Measurements from ENCODE around the gene PPME1. TPM values are rescaled to one million over a fixed set of nuclear protein-coding genes. Genes with fewer than 3 reads are reported as not detected.
A peak's percentile ranks its signal among the peaks of the same experiment; 100 is the strongest.

PPME1 gene
- total and polyA plus RNA-seq, 9 of the 15 experiments (the other 6 are each of a cell fraction or from before 2014, with no cell fraction given): 9.8 to 81.7 (median 37.6) TPM

DNA sequence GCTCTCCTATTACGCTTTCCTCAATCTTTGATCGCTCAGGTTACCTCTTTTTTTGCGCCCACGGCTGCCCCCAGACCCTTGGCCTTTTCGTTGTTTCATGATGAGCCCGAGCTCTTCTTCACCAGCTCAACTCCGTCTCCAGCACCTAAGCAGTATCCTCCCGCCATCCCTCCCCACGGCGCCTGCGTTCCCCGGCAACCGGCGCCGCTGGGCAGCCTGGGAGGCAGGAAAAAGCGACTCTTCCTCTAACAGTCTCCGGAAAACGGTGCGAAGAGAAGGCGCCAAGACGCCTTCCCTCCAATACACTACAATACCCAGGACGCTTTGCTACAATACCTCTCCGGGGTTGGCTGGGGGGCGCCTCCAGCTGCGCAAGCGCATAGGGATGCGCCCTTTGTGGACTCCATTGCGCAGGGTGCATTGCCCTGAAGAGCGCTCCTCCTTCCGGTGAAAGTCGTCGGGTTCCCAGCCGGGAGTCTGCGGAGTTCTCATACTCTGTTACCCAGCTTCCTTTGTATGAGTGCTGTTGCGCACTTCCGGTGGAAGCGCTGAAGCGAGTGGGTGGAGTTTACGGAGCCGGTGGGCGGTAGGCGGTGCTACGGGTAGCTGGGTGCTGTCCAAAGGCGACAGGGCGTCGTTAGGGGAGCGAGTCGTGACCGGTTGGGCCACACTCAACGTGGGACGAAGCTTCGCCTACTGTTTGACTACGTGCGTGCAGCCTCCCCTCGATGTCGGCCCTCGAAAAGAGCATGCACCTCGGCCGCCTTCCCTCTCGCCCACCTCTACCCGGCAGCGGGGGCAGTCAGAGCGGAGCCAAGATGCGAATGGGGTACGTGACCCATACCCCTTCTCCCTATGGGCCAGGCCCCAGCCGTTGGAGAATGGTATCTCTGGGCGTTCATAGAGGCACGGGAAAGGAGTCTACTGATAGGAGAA lies at the start of gene PPME1, which contains the start of gene C2CD3 (continued):
- TF ChIP-seq, protein P1, sequence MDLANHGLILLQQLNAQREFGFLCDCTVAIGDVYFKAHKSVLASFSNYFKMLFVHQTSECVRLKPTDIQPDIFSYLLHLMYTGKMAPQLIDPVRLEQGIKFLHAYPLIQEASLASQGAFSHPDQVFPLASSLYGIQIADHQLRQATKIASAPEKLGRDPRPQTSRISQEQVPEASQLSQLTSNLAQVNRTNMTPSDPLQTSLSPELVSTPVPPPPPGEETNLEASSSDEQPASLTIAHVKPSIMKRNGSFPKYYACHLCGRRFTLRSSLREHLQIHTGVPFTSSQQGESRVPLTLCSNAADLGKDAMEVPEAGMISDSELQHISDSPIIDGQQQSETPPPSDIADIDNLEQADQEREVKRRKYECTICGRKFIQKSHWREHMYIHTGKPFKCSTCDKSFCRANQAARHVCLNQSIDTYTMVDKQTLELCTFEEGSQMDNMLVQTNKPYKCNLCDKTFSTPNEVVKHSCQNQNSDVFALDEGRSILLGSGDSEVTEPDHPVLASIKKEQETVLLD (IDR thresholded peaks at IDR 0.05): peak; percentile 97
- TF ChIP-seq MIER1 (IDR thresholded peaks at IDR 0.05; ENCODE audit: low read depth) (peak; percentile 68; the same call in 1 of the 2 replicates), ZNF175 (CRISPR knock-in tag; IDR thresholded peaks at IDR 0.05; ENCODE audit: low read depth) (peak; percentile 38; the same call in 1 of the 2 replicates), ZNF217 (CRISPR knock-in tag; IDR thresholded peaks at IDR 0.05) (no peak), TAF1 (IDR thresholded peaks at IDR 0.05; ENCODE audit: control insufficient read depth, extremely low read depth, insufficient read depth, low read length, severe bottlenecking) (peak; percentile 70), ELF1 (tag; IDR thresholded peaks at IDR 0.05) (peak; percentile 94), CXXC5 (CRISPR knock-in tag; IDR thresholded peaks at IDR 0.05) (peak; percentile 82), POLR2B (IDR thresholded peaks at IDR 0.05; ENCODE audit: low read depth, partially characterized antibody) (peak; percentile 83), NEUROD1 (IDR thresholded peaks at IDR 0.05; ENCODE audit: borderline replicate concordance, low read depth, low read length, partially characterized antibody) (peak; percentile 63), ZNF584 (CRISPR knock-in tag; IDR thresholded peaks at IDR 0.05; ENCODE audit: low read depth) (no peak), ZKSCAN1 (IDR thresholded peaks at IDR 0.05; ENCODE audit: low read depth, low read length) (0 out of 2 replicates have a peak, but pooled peaks have one; percentile 28), SETDB1 (IDR thresholded peaks at IDR 0.05; ENCODE audit: low read length) (peak; percentile 18), ZSCAN32 (CRISPR knock-in tag; IDR thresholded peaks at IDR 0.05) (no peak), C11orf30 (IDR thresholded peaks at IDR 0.05; ENCODE audit: low read depth) (peak; percentile 39; the same call in 1 of the 2 replicates), MAFG (tag; conservative IDR thresholded peaks at IDR 0.05) (no peak)
- TF ChIP-seq, protein P2, sequence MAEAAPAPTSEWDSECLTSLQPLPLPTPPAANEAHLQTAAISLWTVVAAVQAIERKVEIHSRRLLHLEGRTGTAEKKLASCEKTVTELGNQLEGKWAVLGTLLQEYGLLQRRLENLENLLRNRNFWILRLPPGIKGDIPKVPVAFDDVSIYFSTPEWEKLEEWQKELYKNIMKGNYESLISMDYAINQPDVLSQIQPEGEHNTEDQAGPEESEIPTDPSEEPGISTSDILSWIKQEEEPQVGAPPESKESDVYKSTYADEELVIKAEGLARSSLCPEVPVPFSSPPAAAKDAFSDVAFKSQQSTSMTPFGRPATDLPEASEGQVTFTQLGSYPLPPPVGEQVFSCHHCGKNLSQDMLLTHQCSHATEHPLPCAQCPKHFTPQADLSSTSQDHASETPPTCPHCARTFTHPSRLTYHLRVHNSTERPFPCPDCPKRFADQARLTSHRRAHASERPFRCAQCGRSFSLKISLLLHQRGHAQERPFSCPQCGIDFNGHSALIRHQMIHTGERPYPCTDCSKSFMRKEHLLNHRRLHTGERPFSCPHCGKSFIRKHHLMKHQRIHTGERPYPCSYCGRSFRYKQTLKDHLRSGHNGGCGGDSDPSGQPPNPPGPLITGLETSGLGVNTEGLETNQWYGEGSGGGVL (CRISPR knock-in tag; IDR thresholded peaks at IDR 0.05): no peak
- TF ChIP-seq, protein P3, sequence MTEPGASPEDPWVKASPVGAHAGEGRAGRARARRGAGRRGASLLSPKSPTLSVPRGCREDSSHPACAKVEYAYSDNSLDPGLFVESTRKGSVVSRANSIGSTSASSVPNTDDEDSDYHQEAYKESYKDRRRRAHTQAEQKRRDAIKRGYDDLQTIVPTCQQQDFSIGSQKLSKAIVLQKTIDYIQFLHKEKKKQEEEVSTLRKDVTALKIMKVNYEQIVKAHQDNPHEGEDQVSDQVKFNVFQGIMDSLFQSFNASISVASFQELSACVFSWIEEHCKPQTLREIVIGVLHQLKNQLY (CRISPR knock-in tag; conservative IDR thresholded peaks at IDR 0.05): no peak
- TF ChIP-seq, protein P4, sequence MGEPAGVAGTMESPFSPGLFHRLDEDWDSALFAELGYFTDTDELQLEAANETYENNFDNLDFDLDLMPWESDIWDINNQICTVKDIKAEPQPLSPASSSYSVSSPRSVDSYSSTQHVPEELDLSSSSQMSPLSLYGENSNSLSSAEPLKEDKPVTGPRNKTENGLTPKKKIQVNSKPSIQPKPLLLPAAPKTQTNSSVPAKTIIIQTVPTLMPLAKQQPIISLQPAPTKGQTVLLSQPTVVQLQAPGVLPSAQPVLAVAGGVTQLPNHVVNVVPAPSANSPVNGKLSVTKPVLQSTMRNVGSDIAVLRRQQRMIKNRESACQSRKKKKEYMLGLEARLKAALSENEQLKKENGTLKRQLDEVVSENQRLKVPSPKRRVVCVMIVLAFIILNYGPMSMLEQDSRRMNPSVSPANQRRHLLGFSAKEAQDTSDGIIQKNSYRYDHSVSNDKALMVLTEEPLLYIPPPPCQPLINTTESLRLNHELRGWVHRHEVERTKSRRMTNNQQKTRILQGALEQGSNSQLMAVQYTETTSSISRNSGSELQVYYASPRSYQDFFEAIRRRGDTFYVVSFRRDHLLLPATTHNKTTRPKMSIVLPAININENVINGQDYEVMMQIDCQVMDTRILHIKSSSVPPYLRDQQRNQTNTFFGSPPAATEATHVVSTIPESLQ (CRISPR knock-in tag; IDR thresholded peaks at IDR 0.05): 0 out of 2 replicates have a peak, but pooled peaks have one; percentile 11
- TF ChIP-seq, protein P5, sequence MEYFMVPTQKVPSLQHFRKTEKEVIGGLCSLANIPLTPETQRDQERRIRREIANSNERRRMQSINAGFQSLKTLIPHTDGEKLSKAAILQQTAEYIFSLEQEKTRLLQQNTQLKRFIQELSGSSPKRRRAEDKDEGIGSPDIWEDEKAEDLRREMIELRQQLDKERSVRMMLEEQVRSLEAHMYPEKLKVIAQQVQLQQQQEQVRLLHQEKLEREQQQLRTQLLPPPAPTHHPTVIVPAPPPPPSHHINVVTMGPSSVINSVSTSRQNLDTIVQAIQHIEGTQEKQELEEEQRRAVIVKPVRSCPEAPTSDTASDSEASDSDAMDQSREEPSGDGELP (CRISPR knock-in tag; IDR thresholded peaks at IDR 0.05; ENCODE audit: borderline replicate concordance): peak; percentile 92
